Measurements from ENCODE around the gene RAP1GAP. TPM values are rescaled to one million over a fixed set of nuclear protein-coding genes. Genes with fewer than 3 reads are reported as not detected.

RAP1GAP gene
- total RNA-seq, 4 donors from 2014 or later, result 1.9 to 6.8 (median 5.0) TPM

GRCh38 chr1:21668232-21668950 is 766 bp downstream of the RAP1GAP start:
- Histone ChIP-seq H3K36me3 (no peaks in the 10 kb centered on the region), H3K27ac (no peak overlapping the region), H3K9me3 (no peaks in the 10 kb centered on the region), H3K4me1 (peaks cover 19 to 62% (median 28%) of the 10 kb centered on the region in 3 donors), H3K27me3 (peaks cover 8 to 77% (median 12%) of the 10 kb centered on the region in 4 donors), H3K4me3 (peak overlapping the region in 3 of 4 donors; percentile 33 to 65 (median 42))
- TF ChIP-seq CTCF (IDR thresholded peaks at IDR 0.05) (no peak), POLR2A (IDR thresholded peaks at IDR 0.05) (no peak)
- intact Hi-C loops (cut with DNase I), result no loop called here
- DNase-seq, result no peak
- no CpG with 5 or more reads among the region's 33 CpGs for WGBS, 2 donors

- Histone ChIP-seq H3K36me3 (no peaks in the 10 kb centered on the region), H3K4me1 (peaks cover 19 to 54% (median 20%) of the 10 kb centered on the region in 3 donors), H3K27me3 (peaks cover 8 to 85% (median 12%) of the 10 kb centered on the region in 4 donors), H3K4me3 (no peak overlapping the region), H3K9me3 (no peaks in the 10 kb centered on the region), H3K27ac (no peak overlapping the region)
- intact Hi-C loops (cut with DNase I), result no loop called here
- whole genome bisulfite sequencing, 2 donors, result 87 to 94% methylated on average over 6 to 9 of the region's 11 CpGs
- TF ChIP-seq CTCF (IDR thresholded peaks at IDR 0.05) (no peak), POLR2A (IDR thresholded peaks at IDR 0.05) (no peak)
- DNase-seq, result no peak
Measured at GRCh38 chr1:21667348-21668231, 1.6 kb downstream of the RAP1GAP start.

- no peak for DNase-seq
- intact Hi-C loops (cut with DNase I), result no loop called here
- Histone ChIP-seq H3K4me3 (no peak overlapping the region), H3K27ac (no peak overlapping the region), H3K27me3 (peaks cover 8 to 94% (median 12%) of the 10 kb centered on the region in 4 donors), H3K4me1 (peaks cover 18 to 46% (median 19%) of the 10 kb centered on the region in 3 donors), H3K36me3 (no peaks in the 10 kb centered on the region), H3K9me3 (no peaks in the 10 kb centered on the region)
- 28 to 50% methylated on average over 10 of the region's 22 CpGs for WGBS, 2 donors
- no peak for TF ChIP-seq POLR2A (IDR thresholded peaks at IDR 0.05)
- no peak for TF ChIP-seq CTCF (IDR thresholded peaks at IDR 0.05)
Measured at GRCh38 chr1:21666576-21667320, 2.4 kb downstream of the RAP1GAP start.

GRCh38 chr1:21665711-21666575 is 3.2 kb downstream of the RAP1GAP start:
- peaks cover 18 to 43% (median 19%) of the 10 kb centered on the region in 3 donors for H3K4me1 ChIP-seq
- no peak overlapping the region for H3K27ac ChIP-seq
- H3K9me3 ChIP-seq, result no peaks in the 10 kb centered on the region
- no peaks in the 10 kb centered on the region for H3K36me3 ChIP-seq
- intact Hi-C loops (cut with DNase I), result no loop called here
- no peak for DNase-seq
- no peak overlapping the region for H3K4me3 ChIP-seq
- 27 to 40% methylated on average over 2 to 3 of the region's 8 CpGs for WGBS, 2 donors
- H3K27me3 ChIP-seq, result peaks cover 8 to 99% (median 12%) of the 10 kb centered on the region in 4 donors
- TF ChIP-seq POLR2A (IDR thresholded peaks at IDR 0.05), result no peak
- no peak for TF ChIP-seq CTCF (IDR thresholded peaks at IDR 0.05)
